Neural progenitor cell (in vitro differentiated cells): Measurements from ENCODE around the gene CCNA2. TPM values are rescaled to one million over a fixed set of nuclear protein-coding genes. Genes with fewer than 3 reads are reported as not detected.

Experiments used
- DNase-seq: peaks from one replicate; pipeline ENCODE4 v3.0.0-alpha.2; 2016; ENCODE audit warnings: low spot score
- H2AFZ ChIP-seq: fragments of 200-600 bp; sonication (generic); replicated peaks from 2 replicates; pipeline ENCODE4 v1.6.1; 2016; ENCODE audit warnings: antibody characterized with exemption
- H3F3A ChIP-seq: fragments of 200-600 bp; sonication (generic); 2 replicates; pipeline ENCODE4 v1.6.1; 2016; ENCODE audit warnings: antibody characterized with exemption, low read depth
- H3K27ac ChIP-seq: fragments of 200-600 bp; sonication (generic); 2 replicates; pipeline ENCODE4 v1.5.1; 2016; ENCODE audit warnings: mild to moderate bottlenecking
- H3K27me3 ChIP-seq: fragments of 200-600 bp; sonication (generic); 2 replicates; pipeline ENCODE4 v1.6.1; 2016; ENCODE audit warnings: mild to moderate bottlenecking, moderate library complexity
- H3K36me3 ChIP-seq: fragments of 200-600 bp; sonication (generic); 2 replicates; pipeline ENCODE4 v1.5.1; 2016
- H3K4me1 ChIP-seq: fragments of 200-600 bp; sonication (generic); 2 replicates; pipeline ENCODE4 v1.6.1; 2016; ENCODE audit warnings: mixed run types
- H3K4me2 ChIP-seq: fragments of 200-600 bp; sonication (generic); 2 replicates; pipeline ENCODE4 v1.6.1; 2016
- H3K4me3 ChIP-seq: fragments of 200-600 bp; sonication (generic); 2 replicates; pipeline ENCODE4 v1.5.1; 2016
- H3K79me2 ChIP-seq: fragments of 200-600 bp; sonication (generic); 2 replicates; pipeline ENCODE4 v1.6.1; 2016; ENCODE audit warnings: low read depth
- H3K9ac ChIP-seq: fragments of 200-600 bp; sonication (generic); 2 replicates; pipeline ENCODE4 v1.6.1; 2016
- H3K9me3 ChIP-seq: fragments of 200-600 bp; sonication (generic); 2 replicates; pipeline ENCODE4 v1.5.1; 2016; ENCODE audit warnings: low read depth
- H4K20me1 ChIP-seq: fragments of 200-600 bp; sonication (generic); 2 replicates; pipeline ENCODE4 v1.6.1; 2016; ENCODE audit warnings: low read depth
- H3K27ac Mint-ChIP-seq: 3 replicates; pipeline ENCODE4 v1.8.0; 2021; ENCODE audit warnings: mixed read lengths
- H3K27me3 Mint-ChIP-seq: 2 replicates; pipeline ENCODE4 v1.8.0; 2022; ENCODE audit warnings: low read depth, mild to moderate bottlenecking, inconsistent platforms, moderate library complexity, mixed read lengths; ENCODE audit not compliant: insufficient read depth
- H3K36me3 Mint-ChIP-seq: 3 replicates; pipeline ENCODE4 v1.8.0; 2021; ENCODE audit warnings: mixed read lengths
- H3K4me1 Mint-ChIP-seq: 3 replicates; pipeline ENCODE4 v1.8.0; 2021; ENCODE audit warnings: mixed read lengths
- H3K4me3 Mint-ChIP-seq: 3 replicates; pipeline ENCODE4 v1.8.0; 2021; ENCODE audit warnings: mild to moderate bottlenecking, moderate library complexity, mixed read lengths
- H3K9me3 Mint-ChIP-seq: 3 replicates; pipeline ENCODE4 v1.8.0; 2020; ENCODE audit warnings: mixed read lengths
- EZH2 ChIP-seq: fragments of 200-600 bp; sonication (generic); IDR thresholded peaks from 2 replicates; pipeline ENCODE4 v1.6.1; 2017; ENCODE audit warnings: antibody characterized with exemption, mild to moderate bottlenecking, moderate library complexity
- EZH2phosphoT487 ChIP-seq: fragments of 200-600 bp; sonication (generic); IDR thresholded peaks from 2 replicates; pipeline ENCODE4 v1.6.1; 2017; ENCODE audit warnings: antibody characterized with exemption
- total RNA-seq: library from RNA; depleted of rRNA; stranded (reverse); fragments of >200 nt; gene quantifications from 2 replicates; pipeline ENCODE4 v1.2.3, GENCODE V29; 2015; ENCODE audit warnings: low replicate concordance
- TF ChIP-seq, protein P1 (sequence below): fragments of 200-600 bp; sonication (generic); IDR thresholded peaks from 2 replicates; pipeline ENCODE4 v1.5.1; 2017; ENCODE audit warnings: antibody characterized with exemption, mild to moderate bottlenecking

The CCNA2 gene
- total RNA-seq, 1 donor from 2014 or later: 254 TPM

DNA sequence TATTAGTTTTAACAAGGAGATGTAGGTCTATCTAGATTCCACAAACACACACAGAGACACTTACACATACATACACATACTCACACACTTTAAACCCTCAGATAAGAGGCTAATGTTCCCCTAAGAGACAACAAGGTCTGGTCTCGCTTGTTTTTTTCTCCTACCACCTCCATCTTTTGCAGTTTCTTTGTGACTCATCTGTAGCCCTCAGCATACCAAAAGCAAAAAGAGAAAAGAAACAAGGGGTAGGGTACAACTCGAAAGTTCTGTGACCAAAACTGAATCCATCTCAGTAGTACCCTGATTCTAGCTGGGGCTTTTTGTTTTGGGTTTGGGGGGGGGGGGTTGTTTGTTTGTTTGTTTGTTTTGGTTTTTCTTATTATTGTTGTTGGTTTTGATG is 34.8 kb downstream of the CCNA2 start:
- H3K4me1 ChIP-seq: no peaks in the 10 kb centered on the region
- H3K79me2 ChIP-seq: no peaks in the 10 kb centered on the region
- H4K20me1 ChIP-seq: no peaks in the 10 kb centered on the region
- no peaks in the 10 kb centered on the region for H3K36me3 ChIP-seq
- no peak for TF ChIP-seq EZH2phosphoT487
- TF ChIP-seq, protein P1, sequence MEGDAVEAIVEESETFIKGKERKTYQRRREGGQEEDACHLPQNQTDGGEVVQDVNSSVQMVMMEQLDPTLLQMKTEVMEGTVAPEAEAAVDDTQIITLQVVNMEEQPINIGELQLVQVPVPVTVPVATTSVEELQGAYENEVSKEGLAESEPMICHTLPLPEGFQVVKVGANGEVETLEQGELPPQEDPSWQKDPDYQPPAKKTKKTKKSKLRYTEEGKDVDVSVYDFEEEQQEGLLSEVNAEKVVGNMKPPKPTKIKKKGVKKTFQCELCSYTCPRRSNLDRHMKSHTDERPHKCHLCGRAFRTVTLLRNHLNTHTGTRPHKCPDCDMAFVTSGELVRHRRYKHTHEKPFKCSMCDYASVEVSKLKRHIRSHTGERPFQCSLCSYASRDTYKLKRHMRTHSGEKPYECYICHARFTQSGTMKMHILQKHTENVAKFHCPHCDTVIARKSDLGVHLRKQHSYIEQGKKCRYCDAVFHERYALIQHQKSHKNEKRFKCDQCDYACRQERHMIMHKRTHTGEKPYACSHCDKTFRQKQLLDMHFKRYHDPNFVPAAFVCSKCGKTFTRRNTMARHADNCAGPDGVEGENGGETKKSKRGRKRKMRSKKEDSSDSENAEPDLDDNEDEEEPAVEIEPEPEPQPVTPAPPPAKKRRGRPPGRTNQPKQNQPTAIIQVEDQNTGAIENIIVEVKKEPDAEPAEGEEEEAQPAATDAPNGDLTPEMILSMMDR: no peak
- no peak for TF ChIP-seq EZH2
- no peak overlapping the region for H3K27ac ChIP-seq
- H3F3A ChIP-seq: no peaks in the 10 kb centered on the region
- DNase-seq: no peak
- H2AFZ ChIP-seq: peak overlapping the region; percentile 42
- Mint-ChIP-seq H3K4me1 (no peaks in the 10 kb centered on the region), H3K27ac (no peak overlapping the region), H3K27me3 (peaks cover 2% of the 10 kb centered on the region), H3K4me3 (no peak overlapping the region), H3K9me3 (no peaks in the 10 kb centered on the region), H3K36me3 (no peaks in the 10 kb centered on the region)
- H3K9me3 ChIP-seq: no peaks in the 10 kb centered on the region
- no peaks in the 10 kb centered on the region for H3K27me3 ChIP-seq
- H3K4me3 ChIP-seq: no peak overlapping the region
- no peak overlapping the region for H3K9ac ChIP-seq
- no peak overlapping the region for H3K4me2 ChIP-seq

DNA sequence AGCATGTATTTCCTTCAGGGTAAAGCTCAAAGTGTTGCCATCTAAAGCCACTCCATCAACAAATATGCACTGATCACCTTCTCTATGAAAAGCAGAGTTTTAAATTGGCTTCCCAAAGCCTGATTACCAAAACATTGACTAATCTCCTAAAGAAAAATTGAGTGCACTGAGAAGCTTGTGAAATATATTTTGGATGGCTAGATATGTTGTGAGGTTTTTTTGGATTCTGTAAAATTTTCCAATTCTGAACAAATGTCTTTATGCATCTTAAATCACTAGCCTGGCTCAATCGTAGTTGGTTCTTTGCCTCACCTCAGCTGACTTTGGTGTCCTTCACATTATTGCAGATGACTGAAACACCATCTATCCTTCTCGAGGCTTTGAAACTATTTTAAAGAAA is 37.5 kb downstream of the CCNA2 start:
- Histone ChIP-seq H3K4me1 (no peaks in the 10 kb centered on the region), H2AFZ (no peak overlapping the region), H3K79me2 (no peaks in the 10 kb centered on the region), H3K4me3 (no peak overlapping the region), H3K4me2 (no peak overlapping the region), H3K27me3 (no peaks in the 10 kb centered on the region), H3K36me3 (no peaks in the 10 kb centered on the region), H3K27ac (no peak overlapping the region), H3F3A (no peaks in the 10 kb centered on the region), H3K9me3 (no peaks in the 10 kb centered on the region), H3K9ac (no peak overlapping the region), H4K20me1 (no peaks in the 10 kb centered on the region)
- no peak overlapping the region for H3K27ac Mint-ChIP-seq
- H3K4me3 Mint-ChIP-seq: no peak overlapping the region
- H3K36me3 Mint-ChIP-seq: no peaks in the 10 kb centered on the region
- no peaks in the 10 kb centered on the region for H3K4me1 Mint-ChIP-seq
- peaks cover 2% of the 10 kb centered on the region for H3K27me3 Mint-ChIP-seq
- no peak for DNase-seq
- H3K9me3 Mint-ChIP-seq: no peaks in the 10 kb centered on the region
- TF ChIP-seq EZH2phosphoT487: no peak
- no peak for TF ChIP-seq EZH2
- TF ChIP-seq, protein P1: no peak

DNA sequence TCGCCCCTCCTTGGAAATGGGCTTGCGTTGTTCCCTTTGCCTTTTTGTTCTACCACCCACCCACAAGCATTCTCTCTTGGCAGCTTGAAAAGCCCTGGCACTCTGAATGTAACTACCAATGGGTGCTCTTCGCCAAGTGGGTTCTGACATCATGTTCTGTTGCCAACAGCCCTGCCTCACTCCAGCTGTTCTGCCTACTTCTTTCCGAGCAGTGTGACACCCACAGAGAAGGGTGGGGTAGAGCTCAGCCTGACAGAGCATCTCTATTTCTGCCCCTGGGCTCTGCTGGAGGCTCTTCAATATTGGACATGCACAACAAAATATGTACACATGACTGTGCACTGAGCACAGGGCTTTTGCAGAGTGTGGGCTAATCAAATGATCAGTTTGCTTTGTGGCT is 38.2 kb downstream of the CCNA2 start:
- no peaks in the 10 kb centered on the region for H3K36me3 ChIP-seq
- Mint-ChIP-seq H3K27me3 (peaks cover 1% of the 10 kb centered on the region), H3K36me3 (no peaks in the 10 kb centered on the region), H3K9me3 (no peaks in the 10 kb centered on the region), H3K4me3 (no peak overlapping the region), H3K4me1 (no peaks in the 10 kb centered on the region), H3K27ac (no peak overlapping the region)
- H3K27me3 ChIP-seq: no peaks in the 10 kb centered on the region
- H3K4me3 ChIP-seq: no peak overlapping the region
- H3F3A ChIP-seq: no peaks in the 10 kb centered on the region
- no peak for DNase-seq
- H3K9ac ChIP-seq: no peak overlapping the region
- H3K9me3 ChIP-seq: no peaks in the 10 kb centered on the region
- H2AFZ ChIP-seq: no peak overlapping the region
- no peaks in the 10 kb centered on the region for H3K79me2 ChIP-seq
- H3K27ac ChIP-seq: no peak overlapping the region
- no peaks in the 10 kb centered on the region for H4K20me1 ChIP-seq
- no peaks in the 10 kb centered on the region for H3K4me1 ChIP-seq
- TF ChIP-seq EZH2 (no peak), EZH2phosphoT487 (no peak)
- TF ChIP-seq, protein P1: no peak
- no peak overlapping the region for H3K4me2 ChIP-seq

DNA sequence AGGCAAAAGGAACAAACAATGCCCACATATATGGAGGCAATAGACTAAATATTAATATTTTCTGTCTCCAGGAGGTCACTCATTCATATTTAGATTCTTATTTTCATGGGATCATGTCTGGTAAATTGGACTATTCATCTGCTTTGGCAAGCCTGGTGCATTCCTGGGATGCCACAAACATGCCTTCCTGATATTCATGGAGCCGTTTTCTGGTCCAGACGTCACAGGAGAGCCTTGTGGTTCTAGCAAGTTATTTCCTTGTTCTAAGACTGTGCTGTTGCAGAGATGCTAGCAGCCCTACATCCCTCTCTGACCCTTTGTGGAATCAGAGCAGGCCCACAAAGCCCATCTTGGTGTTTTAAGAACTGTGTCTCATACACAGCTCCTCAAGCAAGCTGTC is 38.7 kb downstream of the CCNA2 start:
- H3K9me3 ChIP-seq: no peaks in the 10 kb centered on the region
- H3F3A ChIP-seq: no peaks in the 10 kb centered on the region
- DNase-seq: no peak
- H3K36me3 Mint-ChIP-seq: no peaks in the 10 kb centered on the region
- no peaks in the 10 kb centered on the region for H3K4me1 Mint-ChIP-seq
- no peaks in the 10 kb centered on the region for H3K27me3 Mint-ChIP-seq
- H3K79me2 ChIP-seq: no peaks in the 10 kb centered on the region
- no peaks in the 10 kb centered on the region for H3K9me3 Mint-ChIP-seq
- H3K27ac ChIP-seq: no peak overlapping the region
- H4K20me1 ChIP-seq: no peaks in the 10 kb centered on the region
- no peak overlapping the region for H3K4me3 Mint-ChIP-seq
- no peaks in the 10 kb centered on the region for H3K27me3 ChIP-seq
- H3K36me3 ChIP-seq: no peaks in the 10 kb centered on the region
- no peak overlapping the region for H2AFZ ChIP-seq
- no peaks in the 10 kb centered on the region for H3K4me1 ChIP-seq
- no peak overlapping the region for H3K27ac Mint-ChIP-seq
- H3K4me3 ChIP-seq: no peak overlapping the region
- no peak overlapping the region for H3K4me2 ChIP-seq
- no peak for TF ChIP-seq EZH2
- TF ChIP-seq EZH2phosphoT487: no peak
- TF ChIP-seq, protein P1: no peak
- H3K9ac ChIP-seq: no peak overlapping the region
